Activated CD8-positive, alpha-beta memory T cell treated with anti-CD3 and anti-CD28 coated beads, Interleukin-2, amount 50 U/mL, for 24 hours (primary cell): ENCODE results near the gene MUL1.

Source experiments
- DNase-seq: peaks from one replicate; pipeline ENCODE4 v3.0.0-alpha.2; 2020; ENCODE audit errors: extremely low read depth

MUL1 gene

DNA sequence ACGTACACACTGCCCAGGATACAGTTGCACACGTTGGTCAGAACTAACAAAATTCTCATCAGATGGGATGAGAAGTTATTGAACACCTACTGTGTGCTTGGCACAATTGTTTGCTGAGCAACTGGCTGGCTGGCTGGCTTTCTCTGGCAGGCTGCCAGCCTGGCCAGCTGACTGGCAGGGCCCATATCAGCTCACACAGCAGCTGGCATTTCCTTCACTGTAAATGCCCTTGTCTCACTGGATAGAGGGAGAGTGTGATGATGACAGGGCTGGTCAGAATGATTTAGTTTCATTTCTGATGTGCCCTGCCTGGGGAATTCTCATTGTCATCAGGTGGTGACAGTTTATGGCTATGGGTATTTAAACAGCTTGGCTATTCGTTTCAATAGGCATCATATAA lies 37.8 kb downstream of the MUL1 start:
- DNase-seq: no peak

DNA sequence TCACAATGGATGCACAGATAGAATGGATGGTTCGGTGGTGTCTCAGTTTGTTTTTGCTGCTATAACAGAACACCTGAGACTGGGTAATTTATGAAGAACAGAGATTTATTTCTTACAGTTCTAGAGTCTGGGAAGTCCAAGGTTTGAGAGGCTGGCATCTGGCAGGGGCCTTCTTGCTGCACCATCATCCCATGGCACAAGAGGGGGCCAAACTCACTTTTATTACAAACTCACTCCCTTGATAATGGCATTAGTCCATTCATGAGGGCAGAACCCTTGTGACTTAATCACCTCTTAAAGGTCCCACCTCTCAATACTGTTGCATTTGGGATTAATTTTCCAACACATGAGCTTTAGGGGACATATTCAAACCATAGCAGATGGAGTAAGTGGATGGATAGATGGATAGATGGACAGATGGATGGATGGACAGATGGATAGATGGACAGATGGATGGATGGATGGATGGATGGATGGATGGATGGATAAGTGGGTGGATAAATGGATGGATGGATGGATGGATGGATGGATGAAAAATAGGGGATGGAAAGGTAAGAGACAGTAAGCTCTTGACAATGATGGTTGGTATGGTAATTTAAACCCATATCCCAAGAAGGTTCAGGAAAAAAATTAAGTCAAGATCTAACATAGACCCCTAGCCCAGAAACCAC lies 38.4 kb downstream of the MUL1 start:
- DNase-seq: no peak

DNA sequence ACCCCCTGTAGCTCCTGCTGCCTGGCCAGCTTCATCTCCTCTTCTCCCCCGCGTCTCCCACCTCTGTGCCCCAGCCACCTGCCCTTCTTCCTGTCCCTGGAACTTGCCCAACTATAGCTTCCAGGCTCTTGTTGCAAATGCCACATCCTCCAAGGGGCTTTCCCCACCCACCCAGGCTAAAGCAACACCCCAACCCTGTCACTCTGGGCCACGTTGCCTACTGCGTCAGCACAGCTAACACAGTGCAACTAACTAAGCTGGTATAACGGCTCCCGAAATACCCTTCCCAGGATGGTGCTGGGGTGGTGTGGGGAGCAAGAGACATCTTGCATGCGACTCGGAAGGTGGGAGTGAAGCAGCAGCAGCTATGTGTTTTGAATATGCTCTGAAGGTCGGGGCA lies 41.7 kb downstream of the MUL1 start:
- no peak for DNase-seq

DNA sequence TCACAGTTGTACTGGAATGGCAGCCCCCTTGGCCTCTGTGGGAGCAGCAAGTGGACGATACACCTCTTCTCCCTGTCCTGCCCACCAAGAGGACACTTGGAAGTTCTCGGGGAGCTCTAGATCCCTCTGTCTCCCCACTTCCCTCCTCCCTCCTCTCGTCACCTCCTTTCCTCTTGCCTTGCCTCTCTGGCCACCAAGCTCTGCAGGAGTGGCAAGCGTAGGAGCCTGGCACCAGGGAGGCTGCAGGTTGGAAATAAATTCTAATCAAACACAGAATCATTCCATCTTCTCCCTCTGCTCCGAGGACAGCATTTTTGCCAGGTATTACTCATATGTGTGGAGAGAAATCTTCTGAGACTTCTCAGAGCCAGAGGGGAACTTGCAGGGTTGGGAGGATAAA lies 42.8 kb downstream of the MUL1 start:
- no peak for DNase-seq

DNA sequence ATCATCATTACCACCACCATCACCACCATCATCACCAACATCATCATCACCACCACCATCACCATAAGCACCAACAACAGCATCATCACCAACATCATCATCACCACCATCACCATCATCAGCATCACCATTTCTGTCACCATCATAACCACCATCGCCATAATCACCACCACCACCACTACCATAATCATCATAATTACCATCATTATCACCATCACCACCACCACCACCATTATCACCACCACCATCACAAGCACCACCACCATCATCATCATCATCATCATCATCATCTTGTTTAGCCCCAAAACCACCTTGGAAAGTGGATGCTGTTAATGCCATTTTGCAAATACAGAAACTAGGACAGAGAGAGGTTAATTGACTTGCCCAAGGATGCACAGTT lies 44.4 kb downstream of the MUL1 start:
- DNase-seq: no peak

DNA sequence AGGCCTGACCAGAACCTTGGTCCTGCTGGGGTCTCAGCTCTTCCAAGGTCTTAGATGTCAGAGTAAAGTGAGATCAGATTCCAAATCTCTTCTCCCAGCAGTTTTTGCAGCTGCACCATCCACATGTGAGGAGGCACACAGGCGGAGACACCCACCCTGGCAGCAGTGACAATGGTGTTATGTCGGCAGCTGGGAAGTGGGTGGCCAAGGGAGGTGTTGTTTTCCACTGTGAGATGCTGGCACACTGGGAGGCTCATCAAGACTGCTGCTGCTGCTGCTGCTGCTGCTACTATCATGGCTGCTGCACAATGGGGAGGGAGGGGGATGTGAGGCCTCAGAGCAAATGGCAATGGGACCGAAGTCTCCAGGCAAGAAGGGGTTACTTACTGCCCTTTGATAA lies 45.6 kb downstream of the MUL1 start:
- DNase-seq: no peak

DNA sequence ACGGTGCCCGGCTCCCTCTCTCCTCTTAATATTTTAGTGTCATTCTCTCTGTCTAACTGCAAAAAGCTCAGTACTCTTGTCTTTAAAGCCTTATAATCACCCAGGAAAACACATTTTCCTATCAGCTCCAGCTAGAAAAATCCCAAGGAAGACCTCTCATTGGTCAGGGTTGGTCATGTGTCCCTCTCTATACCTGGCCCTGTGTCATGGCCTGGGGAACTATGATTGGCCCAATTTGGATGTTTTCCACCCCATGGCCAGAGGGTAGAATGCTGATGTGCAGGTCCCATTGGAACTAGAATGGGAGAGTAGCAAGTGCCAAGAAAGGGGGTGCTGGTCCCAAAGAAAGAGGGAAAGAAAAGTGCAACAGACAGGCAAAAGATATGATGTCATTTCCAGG lies 49.2 kb downstream of the MUL1 start:
- DNase-seq: no peak

DNA sequence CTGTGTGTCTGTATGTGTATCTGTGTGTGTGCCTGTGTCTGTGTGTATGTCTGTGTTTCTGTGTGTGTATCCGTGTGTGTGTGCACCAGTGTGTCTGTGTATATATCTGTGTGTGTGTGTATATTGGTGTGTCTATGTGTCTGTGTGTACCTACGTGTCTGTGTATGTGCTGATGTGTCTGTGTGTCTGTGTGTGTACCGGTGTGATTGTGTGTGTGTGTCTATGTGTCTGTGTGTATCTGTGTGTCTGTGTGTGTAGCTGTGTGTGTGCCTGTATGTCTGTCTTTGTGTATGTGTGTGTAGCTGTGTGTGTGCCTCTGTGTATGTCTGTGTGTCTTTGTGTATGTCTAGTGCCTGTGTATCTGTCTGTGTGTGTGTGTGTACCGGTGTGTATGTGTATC lies 53.9 kb downstream of the MUL1 start:
- DNase-seq: no peak

DNA sequence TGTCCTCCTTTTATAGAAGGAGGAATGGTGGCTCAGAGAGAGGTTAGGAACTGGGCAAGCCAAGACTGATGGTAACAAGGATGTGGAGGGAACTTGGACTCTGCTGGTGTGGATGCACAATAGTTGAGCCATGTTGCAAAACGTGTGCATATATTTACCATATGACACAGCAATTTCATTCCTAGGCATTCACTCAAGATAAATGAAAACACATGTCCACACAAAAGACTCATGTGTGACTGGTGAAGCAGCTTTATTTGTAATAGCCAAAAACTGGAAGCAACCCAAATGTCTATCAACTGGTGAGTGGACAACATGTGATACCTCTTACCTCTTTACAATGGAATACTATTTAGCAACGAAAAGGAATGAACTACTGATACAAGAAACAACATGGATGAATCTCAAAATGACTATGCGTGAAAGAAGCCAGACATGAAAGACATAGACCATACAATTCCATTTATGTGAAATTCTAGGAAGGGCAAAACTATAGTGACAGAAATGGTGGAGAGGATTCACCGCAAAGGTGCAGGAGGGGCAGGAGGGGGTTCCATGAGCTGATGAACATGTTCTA lies 58.1 kb downstream of the MUL1 start:
- no peak for DNase-seq
